Omental fat pad (tissue), 4 donors: ENCODE data around the gene BIRC2. TPM values are rescaled to one million over a fixed set of nuclear protein-coding genes. Genes with fewer than 3 reads are reported as not detected.

Experiments
- ATAC-seq: fragments of 150-250 bp; one replicate; pipeline ENCODE4 v1.9.1; 2016; ENCODE audit warnings: mild to moderate bottlenecking, moderate library complexity; ENCODE audit not compliant: low FRiP score
- DNase-seq: peaks from one replicate; pipeline ENCODE4 v3.0.0-alpha.2; 2019; ENCODE audit warnings: low spot score
- CTCF ChIP-seq, 3 donors: fragments of 450-650 bp; IDR thresholded peaks; one replicate each; pipeline ENCODE4 v1.5.1; 2016 to 2017; ENCODE audit warnings: antibody characterized with exemption in 3 of 3, mild to moderate bottlenecking in 3 of 3, moderate library complexity in 2 of 3
- small RNA-seq: library from RNA; depleted of rRNA; stranded (forward); fragments of <200 nt; gene quantifications from one replicate; pipeline ENCODE3, GENCODE V24; 2016
- total RNA-seq, 4 donors: library from RNA; depleted of rRNA; stranded (reverse); fragments of >200 nt; gene quantifications; one replicate each; pipeline ENCODE4 v1.1.0, GENCODE V29; 2016

The BIRC2 gene
- total RNA-seq, 4 donors from 2014 or later: 39.4 to 56.0 (median 53.4) TPM

- no peak for TF ChIP-seq CTCF (IDR thresholded peaks at IDR 0.05)
- DNase-seq (no peak), ATAC-seq (no peak)
Observed at GRCh38 chr11:102422817-102423712, 76.1 kb downstream of the BIRC2 start.

GRCh38 chr11:102423936-102424335, 76.9 kb downstream of the BIRC2 start:
- TF ChIP-seq CTCF (IDR thresholded peaks at IDR 0.05): no peak
- DNase-seq: no peak
- ATAC-seq: no peak

- no peak for TF ChIP-seq CTCF (IDR thresholded peaks at IDR 0.05)
- ATAC-seq (no peak), DNase-seq (no peak)
Observed at GRCh38 chr11:102426000-102426399, 79.0 kb downstream of the BIRC2 start.

GRCh38 chr11:102426570-102426969, 79.6 kb downstream of the BIRC2 start:
- no peak for ATAC-seq
- TF ChIP-seq CTCF (IDR thresholded peaks at IDR 0.05): no peak

GRCh38 chr11:102427068-102427467, 80.1 kb downstream of the BIRC2 start:
- no peak for ATAC-seq
- no peak for DNase-seq
- TF ChIP-seq CTCF (IDR thresholded peaks at IDR 0.05): no peak

More at GRCh38 chr11:102426570-102426969, 79.6 kb downstream of the BIRC2 start:
- no peak for DNase-seq

Small RNA genes lying within 50 kb of the gene (small RNA-seq; reads per million reads assigned to genes)
- gene AP000942.3 (not detected), gene AP000942.4 (not detected), gene RNU6-952P (not detected)

Other genes starting within 250 kb of the BIRC2 start
- 100 to 1,000 TPM; 102 to 152 (median 130) TPM for gene YAP1, start 236.8 kb upstream of the BIRC2 start, total RNA-seq
- gene BIRC3, start 29.7 kb upstream of the BIRC2 start, total RNA-seq: 10 to 100 TPM in 1 of 4 donors, 1 to 10 TPM in 3; 3.4 to 30.2 (median 9.1) TPM
- 100 to 1,000 TPM in 2 of 4 donors, 10 to 100 TPM in 2; 81.8 to 109 (median 98.8) TPM for gene TMEM123, start 105.6 kb downstream of the BIRC2 start, total RNA-seq
- 10 to 100 TPM in 1 of 4 donors, 1 to 10 TPM in 1, not detected in 2; 2.1 to 34.2 TPM for gene MMP7, start 183.5 kb downstream of the BIRC2 start, total RNA-seq